Ishikawa (cell line): ENCODE data around the gene GLOD5.

Experiments used
- CEBPB ChIP-seq: IDR thresholded peaks from 2 replicates; pipeline ENCODE4 v1.6.1; 2012
- CREB1 ChIP-seq: IDR thresholded peaks from 2 replicates; pipeline ENCODE4 v1.6.1; 2012; ENCODE audit warnings: low read depth
- EGR1 ChIP-seq: IDR thresholded peaks from 2 replicates; pipeline ENCODE4 v1.6.1; 2012
- EP300 ChIP-seq: IDR thresholded peaks from 2 replicates; pipeline ENCODE4 v1.6.1; 2012; ENCODE audit warnings: borderline replicate concordance
- FOXM1 ChIP-seq: IDR thresholded peaks from 2 replicates; pipeline ENCODE4 v1.6.1; 2012; ENCODE audit warnings: low read depth, borderline replicate concordance
- MAX ChIP-seq: IDR thresholded peaks from 2 replicates; pipeline ENCODE4 v1.6.1; 2012
- NFIC ChIP-seq: IDR thresholded peaks from 2 replicates; pipeline ENCODE4 v1.6.1; 2012
- RAD21 ChIP-seq: IDR thresholded peaks from 2 replicates; pipeline ENCODE4 v1.6.1; 2012; ENCODE audit warnings: low read depth
- TAF1 ChIP-seq: IDR thresholded peaks from 2 replicates; pipeline ENCODE4 v1.6.1; 2012; ENCODE audit warnings: low read depth, mild to moderate bottlenecking
- TCF12 ChIP-seq: IDR thresholded peaks from 2 replicates; pipeline ENCODE4 v1.6.1; 2012; ENCODE audit warnings: low read depth
- TEAD4 ChIP-seq: IDR thresholded peaks from 2 replicates; pipeline ENCODE4 v1.6.1; 2012
- USF1 ChIP-seq: IDR thresholded peaks from 2 replicates; pipeline ENCODE4 v1.6.1; 2012
- YY1 ChIP-seq: IDR thresholded peaks from 2 replicates; pipeline ENCODE4 v1.6.1; 2012; ENCODE audit warnings: low read depth
- ZBTB7A ChIP-seq: IDR thresholded peaks from 2 replicates; pipeline ENCODE4 v1.6.1; 2012; ENCODE audit warnings: low read depth
- TF ChIP-seq, protein P1 (sequence below): IDR thresholded peaks from 2 replicates; pipeline ENCODE4 v1.6.1; 2012; ENCODE audit warnings: low read depth, mild to moderate bottlenecking

Gene GLOD5

GRCh38 chrX:48786825-48787504 is 25.4 kb downstream of the GLOD5 start:
- TF ChIP-seq ZBTB7A (no peak), CREB1 (no peak), EGR1 (no peak), RAD21 (no peak), TEAD4 (no peak), TAF1 (no peak), MAX (no peak), CEBPB (no peak), TCF12 (no peak), YY1 (no peak), EP300 (no peak)
- TF ChIP-seq, protein P1, sequence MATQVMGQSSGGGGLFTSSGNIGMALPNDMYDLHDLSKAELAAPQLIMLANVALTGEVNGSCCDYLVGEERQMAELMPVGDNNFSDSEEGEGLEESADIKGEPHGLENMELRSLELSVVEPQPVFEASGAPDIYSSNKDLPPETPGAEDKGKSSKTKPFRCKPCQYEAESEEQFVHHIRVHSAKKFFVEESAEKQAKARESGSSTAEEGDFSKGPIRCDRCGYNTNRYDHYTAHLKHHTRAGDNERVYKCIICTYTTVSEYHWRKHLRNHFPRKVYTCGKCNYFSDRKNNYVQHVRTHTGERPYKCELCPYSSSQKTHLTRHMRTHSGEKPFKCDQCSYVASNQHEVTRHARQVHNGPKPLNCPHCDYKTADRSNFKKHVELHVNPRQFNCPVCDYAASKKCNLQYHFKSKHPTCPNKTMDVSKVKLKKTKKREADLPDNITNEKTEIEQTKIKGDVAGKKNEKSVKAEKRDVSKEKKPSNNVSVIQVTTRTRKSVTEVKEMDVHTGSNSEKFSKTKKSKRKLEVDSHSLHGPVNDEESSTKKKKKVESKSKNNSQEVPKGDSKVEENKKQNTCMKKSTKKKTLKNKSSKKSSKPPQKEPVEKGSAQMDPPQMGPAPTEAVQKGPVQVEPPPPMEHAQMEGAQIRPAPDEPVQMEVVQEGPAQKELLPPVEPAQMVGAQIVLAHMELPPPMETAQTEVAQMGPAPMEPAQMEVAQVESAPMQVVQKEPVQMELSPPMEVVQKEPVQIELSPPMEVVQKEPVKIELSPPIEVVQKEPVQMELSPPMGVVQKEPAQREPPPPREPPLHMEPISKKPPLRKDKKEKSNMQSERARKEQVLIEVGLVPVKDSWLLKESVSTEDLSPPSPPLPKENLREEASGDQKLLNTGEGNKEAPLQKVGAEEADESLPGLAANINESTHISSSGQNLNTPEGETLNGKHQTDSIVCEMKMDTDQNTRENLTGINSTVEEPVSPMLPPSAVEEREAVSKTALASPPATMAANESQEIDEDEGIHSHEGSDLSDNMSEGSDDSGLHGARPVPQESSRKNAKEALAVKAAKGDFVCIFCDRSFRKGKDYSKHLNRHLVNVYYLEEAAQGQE: no peak

GRCh38 chrX:48787505-48788443 is 26.2 kb downstream of the GLOD5 start:
- TF ChIP-seq CEBPB (no peak), TAF1 (no peak), ZBTB7A (no peak), RAD21 (no peak), YY1 (no peak), MAX (no peak), TEAD4 (no peak), NFIC (no peak), FOXM1 (no peak), EP300 (no peak), USF1 (no peak), TCF12 (no peak), EGR1 (no peak), CREB1 (no peak)
- TF ChIP-seq, protein P1: no peak

DNA sequence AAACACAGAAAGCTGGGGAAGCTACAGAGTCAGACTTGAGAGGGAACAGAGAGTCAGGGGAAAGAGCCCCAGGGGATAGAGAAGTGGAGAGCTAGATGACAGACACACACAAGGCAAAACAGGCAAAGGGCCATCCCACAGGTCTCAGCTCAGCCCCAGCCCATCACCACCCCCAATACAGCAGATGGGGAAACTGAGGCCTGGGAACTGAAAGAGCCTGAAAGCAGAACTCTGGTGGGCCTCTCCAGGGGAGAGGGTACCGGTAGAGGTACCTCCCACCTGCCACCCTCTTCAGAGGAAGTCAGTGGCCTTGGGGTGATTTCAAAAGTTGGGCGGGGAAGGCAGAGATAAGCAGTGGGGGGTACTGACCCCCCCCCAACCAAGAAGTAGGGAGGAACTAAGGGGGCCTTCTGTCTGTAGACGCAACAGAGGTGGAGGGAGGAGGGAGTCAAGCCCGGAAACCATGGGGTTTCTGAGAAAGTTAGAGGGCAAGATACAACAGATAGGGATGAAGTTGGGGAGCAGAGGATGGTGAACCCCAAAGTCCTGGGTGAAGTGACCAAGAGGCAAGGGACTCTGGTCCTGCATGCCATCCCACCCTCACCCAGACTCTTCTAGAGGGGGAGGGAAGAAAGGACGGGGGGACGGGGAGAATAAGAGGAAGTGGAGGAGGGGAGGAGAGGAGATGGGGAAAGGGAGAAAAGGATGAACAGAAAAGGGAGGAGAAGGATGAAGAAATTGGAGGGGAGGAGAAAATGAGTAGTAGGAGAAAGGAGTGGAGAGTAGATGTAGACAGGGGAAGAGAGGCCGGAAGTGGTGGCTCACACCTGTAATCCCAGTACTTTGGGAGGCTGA is 28.0 kb downstream of the GLOD5 start:
- no peak for TF ChIP-seq TAF1
- TF ChIP-seq EGR1: no peak
- no peak for TF ChIP-seq EP300
- TF ChIP-seq CREB1: no peak
- no peak for TF ChIP-seq USF1
- TF ChIP-seq MAX: no peak
- TF ChIP-seq TEAD4: no peak
- no peak for TF ChIP-seq TCF12
- TF ChIP-seq YY1: no peak
- no peak for TF ChIP-seq FOXM1
- TF ChIP-seq RAD21: no peak

DNA sequence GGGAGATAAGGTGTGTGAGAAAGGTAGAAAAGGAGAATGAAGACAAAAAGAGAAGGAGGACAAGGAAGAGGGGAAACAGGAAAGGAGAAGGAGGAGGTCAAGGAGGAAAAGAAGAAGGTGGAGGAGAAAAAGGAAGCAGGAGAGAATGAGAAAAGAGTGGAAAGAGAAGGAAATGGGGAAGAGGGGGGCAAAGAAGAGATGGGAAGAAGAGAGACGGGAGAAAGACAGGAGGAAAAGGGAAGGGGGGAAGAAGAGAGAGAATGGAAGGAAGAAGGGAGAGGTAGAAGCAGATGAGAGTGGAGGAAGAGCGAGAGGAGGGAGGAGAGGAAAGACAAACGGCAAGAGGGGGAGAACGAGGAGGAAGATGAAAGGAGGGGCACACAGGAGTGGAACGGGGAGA is 28.9 kb downstream of the GLOD5 start:
- TF ChIP-seq TEAD4 (no peak), USF1 (no peak), YY1 (no peak), ZBTB7A (no peak), EP300 (no peak), EGR1 (no peak), TAF1 (no peak), CREB1 (no peak), CEBPB (no peak), MAX (no peak), TCF12 (no peak), FOXM1 (no peak), RAD21 (no peak), NFIC (no peak)
- TF ChIP-seq, protein P1: no peak
